C4-2B (cell line): ENCODE measurements around the gene MRGPRE.

Experiments used
- H3K27ac ChIP-seq: fragments of 450-650 bp; 2 replicates; pipeline ENCODE4 v1.5.1; 2017
- CTCF ChIP-seq: fragments of 450-650 bp; conservative IDR thresholded peaks from 2 replicates; pipeline ENCODE4 v1.5.1; 2017; ENCODE audit warnings: mild to moderate bottlenecking
- ZFX ChIP-seq: fragments of 450-650 bp; IDR thresholded peaks from 2 replicates; pipeline ENCODE4 v1.6.1; 2017

The MRGPRE gene

GRCh38 chr11:3222941-3223915 is 9.0 kb downstream of the MRGPRE start:
- TF ChIP-seq ZFX, result no peak
- no peak overlapping the region for H3K27ac ChIP-seq

DNA sequence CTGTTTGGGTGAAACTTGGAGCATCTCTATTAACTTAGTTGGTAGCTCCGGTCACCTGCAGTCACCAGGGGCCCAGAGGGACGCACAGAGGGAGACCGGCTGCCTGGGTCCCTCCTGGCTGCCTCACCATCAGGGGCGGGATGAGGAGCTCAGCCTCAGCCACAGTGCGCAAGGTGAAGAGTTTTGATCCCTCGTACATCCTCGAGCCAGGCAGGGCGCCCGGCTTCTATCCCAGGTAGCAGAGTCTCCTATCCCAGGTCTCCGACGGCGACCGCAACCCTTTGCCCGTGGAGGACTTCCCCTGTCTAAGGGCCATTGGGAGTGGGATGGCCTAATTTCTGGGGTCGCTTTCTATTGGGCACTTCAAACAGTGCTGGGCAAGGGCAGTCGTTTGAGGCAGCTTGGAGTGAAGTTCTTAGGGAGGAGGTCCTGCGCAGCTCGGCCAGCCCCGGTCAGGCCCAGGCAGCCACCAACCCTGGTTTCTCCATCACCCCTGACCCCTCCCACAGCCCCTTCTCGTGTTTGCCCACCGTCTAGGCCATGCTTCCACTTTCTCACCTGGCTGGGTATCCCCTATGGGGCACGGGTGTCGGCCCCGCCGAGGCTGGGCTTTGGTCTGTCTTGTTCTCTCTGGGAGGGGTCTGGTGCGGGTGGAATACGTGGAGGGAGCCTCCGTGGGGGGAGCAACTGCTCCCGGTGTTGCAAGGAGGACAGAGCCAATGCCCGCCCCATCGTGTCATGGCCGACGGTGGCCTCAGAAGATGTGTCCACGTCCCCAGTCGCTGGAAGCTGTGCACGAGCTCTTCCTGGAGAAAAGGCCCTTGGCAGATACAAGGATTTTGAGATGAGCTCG is 10.0 kb downstream of the MRGPRE start:
- H3K27ac ChIP-seq, result no peak overlapping the region
- no peak for TF ChIP-seq CTCF
- no peak for TF ChIP-seq ZFX

GRCh38 chr11:3221408-3222002 is 10.7 kb downstream of the MRGPRE start:
- TF ChIP-seq CTCF (no peak), ZFX (no peak)
- no peak overlapping the region for H3K27ac ChIP-seq

GRCh38 chr11:3220521-3221407 is 11.5 kb downstream of the MRGPRE start:
- no peak overlapping the region for H3K27ac ChIP-seq
- no peak for TF ChIP-seq ZFX
- no peak for TF ChIP-seq CTCF

- H3K27ac ChIP-seq, result no peak overlapping the region
- TF ChIP-seq ZFX, result no peak
- no peak for TF ChIP-seq CTCF
Measured at GRCh38 chr11:3220101-3220500, 12.1 kb downstream of the MRGPRE start.

DNA sequence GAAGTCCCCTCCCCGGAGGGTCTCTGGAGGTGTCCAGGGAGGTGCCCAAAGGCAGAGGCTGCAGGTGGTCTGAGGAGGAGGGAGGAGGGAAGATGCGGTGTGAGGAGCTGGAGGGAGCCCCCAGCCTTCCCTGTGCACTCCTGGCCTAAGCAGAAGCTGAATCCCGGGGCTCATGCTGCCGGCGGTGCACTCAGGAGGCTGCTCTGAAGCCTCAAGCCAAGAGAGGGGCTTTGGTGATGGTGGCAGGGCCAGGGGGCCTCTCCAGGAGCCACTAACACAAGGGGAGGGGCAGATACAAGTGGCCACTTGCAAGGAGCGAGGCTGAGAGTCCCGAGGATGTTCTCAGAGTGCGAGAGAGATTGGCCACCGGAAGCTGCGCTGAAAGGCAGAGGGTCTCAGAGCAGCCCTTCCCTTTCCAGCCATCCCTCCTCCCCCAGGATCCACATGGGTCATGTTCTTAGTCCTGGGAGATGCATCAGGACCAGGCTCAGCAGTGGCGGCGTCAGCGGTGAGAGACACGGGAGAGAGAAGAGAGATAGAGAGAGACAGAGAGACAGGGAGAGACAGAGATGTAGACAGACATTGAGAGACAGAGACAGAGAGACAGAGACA is 12.8 kb downstream of the MRGPRE start:
- no peak for TF ChIP-seq CTCF
- no peak for TF ChIP-seq ZFX
- no peak overlapping the region for H3K27ac ChIP-seq
